Testis (tissue), 3 donors: ENCODE measurements around the gene STK17A. TPM values are rescaled to one million over a fixed set of nuclear protein-coding genes. Genes with fewer than 3 reads are reported as not detected.
"Not testable (repeated sequence)": the region's sequence is repeated elsewhere in the genome, so short reads cannot be mapped to it uniquely, and the experiment has no call there.

Source experiments
- DNase-seq: peaks from one replicate; pipeline ENCODE4 v3.0.0-alpha.2; 2019
- H3K27ac ChIP-seq, 2 donors: fragments of 200-600 bp; sonication (generic); one replicate each; pipeline ENCODE4 v1.5.1; 2019
- H3K27me3 ChIP-seq: fragments of 200-600 bp; sonication (generic); one replicate; pipeline ENCODE4 v1.5.1; 2019
- H3K36me3 ChIP-seq: fragments of 200-600 bp; sonication (generic); one replicate; pipeline ENCODE4 v1.5.1; 2017; ENCODE audit warnings: low read depth; ENCODE audit errors: missing control alignments
- H3K4me1 ChIP-seq: fragments of 200-600 bp; sonication (generic); one replicate; pipeline ENCODE4 v1.5.1; 2019
- H3K4me3 ChIP-seq, 2 donors: fragments of 200-600 bp; sonication (generic); one replicate each; pipeline ENCODE4 v1.5.1; 2017 to 2019
- H3K9me3 ChIP-seq: fragments of 200-600 bp; sonication (generic); one replicate; pipeline ENCODE4 v1.5.1; 2017
- POLR2A ChIP-seq: fragments of 450-650 bp; IDR thresholded peaks from one replicate; pipeline ENCODE4 v1.6.1; 2017; ENCODE audit warnings: antibody characterized with exemption, mild to moderate bottlenecking, moderate library complexity
- WGBS, 2 donors: methylation state at CpG; one replicate each; pipeline ENCODE4 v1.1.5; 2018; 5-methylcytosine and 5-hydroxymethylcytosine counted together
- intact Hi-C: fragments of 100-400 bp; cut with DNase I; formaldehyde crosslinking; loops from one replicate; pipeline ENCODE4 v1.15.1; 2023; ENCODE audit warnings: low total_unique reads
- polyA plus RNA-seq: library from polyadenylated mRNA; stranded (reverse); fragments of 350-450 nt; fragmentation: Illumina TruSeq; extraction: RNeasy Lipid Tissue Mini Kit (QIAGEN cat#74804); gene quantifications from one replicate; pipeline ENCODE4 v1.2.3, GENCODE V29; 2014; ENCODE audit warnings: low read depth, low replicate concordance; ENCODE audit not compliant: insufficient read depth
- total RNA-seq, 2 donors: library from RNA; depleted of rRNA; stranded (reverse); fragments of >200 nt; gene quantifications; one replicate each; pipeline ENCODE4 v1.2.3, GENCODE V29; 2016
- TF ChIP-seq, protein P1 (sequence below), 3 experiments: fragments of 450-650 bp in 2 of 3; fragments of 200-600 bp in 1 of 3; sonication (generic) in 1 of 3; IDR thresholded peaks; one replicate each; pipeline ENCODE4 v1.5.1; 2016 to 2019; ENCODE audit warnings: antibody characterized with exemption in 3 of 3, mild to moderate bottlenecking in 2 of 3, moderate library complexity in 1 of 3

STK17A gene
- total and polyA plus RNA-seq, 3 donors from 2014 or later, result 14.8 to 43.2 (median 18.8) TPM

- Histone ChIP-seq H3K27ac (peak overlapping the region; percentile 86 to 92), H3K9me3 (no peaks in the 10 kb centered on the region), H3K4me1 (peaks cover 7% of the 10 kb centered on the region), H3K4me3 (peak overlapping the region; percentile 92 to 96), H3K27me3 (no peaks in the 10 kb centered on the region), H3K36me3 (no peaks in the 10 kb centered on the region)
- intact Hi-C loops, result no loop called here
- WGBS, 2 donors, result 1% methylated on average over 30 to 44 of the region's 66 CpGs
- DNase-seq, result peak; percentile 78
- TF ChIP-seq POLR2A, result no peak
- TF ChIP-seq, protein P1, sequence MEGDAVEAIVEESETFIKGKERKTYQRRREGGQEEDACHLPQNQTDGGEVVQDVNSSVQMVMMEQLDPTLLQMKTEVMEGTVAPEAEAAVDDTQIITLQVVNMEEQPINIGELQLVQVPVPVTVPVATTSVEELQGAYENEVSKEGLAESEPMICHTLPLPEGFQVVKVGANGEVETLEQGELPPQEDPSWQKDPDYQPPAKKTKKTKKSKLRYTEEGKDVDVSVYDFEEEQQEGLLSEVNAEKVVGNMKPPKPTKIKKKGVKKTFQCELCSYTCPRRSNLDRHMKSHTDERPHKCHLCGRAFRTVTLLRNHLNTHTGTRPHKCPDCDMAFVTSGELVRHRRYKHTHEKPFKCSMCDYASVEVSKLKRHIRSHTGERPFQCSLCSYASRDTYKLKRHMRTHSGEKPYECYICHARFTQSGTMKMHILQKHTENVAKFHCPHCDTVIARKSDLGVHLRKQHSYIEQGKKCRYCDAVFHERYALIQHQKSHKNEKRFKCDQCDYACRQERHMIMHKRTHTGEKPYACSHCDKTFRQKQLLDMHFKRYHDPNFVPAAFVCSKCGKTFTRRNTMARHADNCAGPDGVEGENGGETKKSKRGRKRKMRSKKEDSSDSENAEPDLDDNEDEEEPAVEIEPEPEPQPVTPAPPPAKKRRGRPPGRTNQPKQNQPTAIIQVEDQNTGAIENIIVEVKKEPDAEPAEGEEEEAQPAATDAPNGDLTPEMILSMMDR (IDR thresholded peaks at IDR 0.05), result no peak
Observed at GRCh38 chr7:43583424-43584194, 701 bp downstream of the STK17A start.

DNA sequence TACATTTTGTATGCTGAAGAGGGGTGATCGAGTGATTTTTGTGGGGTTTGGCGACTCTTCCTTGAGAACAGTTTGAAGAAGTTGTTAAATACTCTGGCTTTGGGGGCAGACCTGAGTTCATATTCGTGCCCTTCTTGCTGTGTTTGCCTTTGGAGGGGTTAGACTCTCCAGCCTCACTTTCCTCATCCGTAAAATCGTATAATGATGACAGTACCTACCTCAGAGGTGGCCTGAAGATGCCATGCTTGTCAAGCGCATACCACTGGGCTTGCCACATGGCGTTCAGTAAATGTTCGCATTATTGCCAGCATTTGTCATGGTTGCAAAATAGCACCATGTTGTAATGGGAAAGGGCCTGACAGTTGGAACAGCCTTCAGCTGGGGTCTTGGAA is 1.3 kb downstream of the STK17A start:
- peak overlapping the region; percentile 86 to 92 for H3K27ac ChIP-seq
- TF ChIP-seq, protein P1 (IDR thresholded peaks at IDR 0.05), result no peak
- H3K9me3 ChIP-seq, result no peaks in the 10 kb centered on the region
- H3K27me3 ChIP-seq, result no peaks in the 10 kb centered on the region
- no peak for DNase-seq
- no peaks in the 10 kb centered on the region for H3K36me3 ChIP-seq
- intact Hi-C loops, result no loop called here
- peaks cover 7% of the 10 kb centered on the region for H3K4me1 ChIP-seq
- 19 to 23% methylated on average over 8 of the region's 8 CpGs for WGBS, 2 donors
- H3K4me3 ChIP-seq, result peak overlapping the region; percentile 92 to 96

- H3K9me3 ChIP-seq, H3K27ac ChIP-seq, H3K36me3 ChIP-seq, H3K4me1 ChIP-seq, H3K27me3 ChIP-seq, DNase-seq, intact Hi-C loops: not testable (repeated sequence)
- peak overlapping the region in 1 of 2 donors; percentile 92 for H3K4me3 ChIP-seq
- 57 to 58% methylated on average over 11 of the region's 11 CpGs for WGBS, 2 donors
Observed at GRCh38 chr7:43584733-43585132, 1.8 kb downstream of the STK17A start.

GRCh38 chr7:43585562-43585961 is 2.7 kb downstream of the STK17A start:
- no peaks in the 10 kb centered on the region for H3K27me3 ChIP-seq
- no peak for TF ChIP-seq POLR2A
- TF ChIP-seq, protein P1 (IDR thresholded peaks at IDR 0.05), result no peak
- no peak for DNase-seq
- no peak overlapping the region for H3K27ac ChIP-seq
- peaks cover 7% of the 10 kb centered on the region for H3K4me1 ChIP-seq
- no peaks in the 10 kb centered on the region for H3K36me3 ChIP-seq
- H3K4me3 ChIP-seq, result no peak overlapping the region
- intact Hi-C loops, result no loop called here
- no peaks in the 10 kb centered on the region for H3K9me3 ChIP-seq
- 45 to 51% methylated on average over 2 of the region's 2 CpGs for WGBS, 2 donors

- H3K9me3 ChIP-seq, result no peaks in the 10 kb centered on the region
- H3K4me1 ChIP-seq, result peaks cover 7% of the 10 kb centered on the region
- H3K4me3 ChIP-seq, result no peak overlapping the region
- WGBS, 2 donors, result 44 to 51% methylated on average over 4 of the region's 4 CpGs
- no peak overlapping the region for H3K27ac ChIP-seq
- no peak for DNase-seq
- intact Hi-C loops, result no loop called here
- H3K27me3 ChIP-seq, result no peaks in the 10 kb centered on the region
- TF ChIP-seq POLR2A, result no peak
- TF ChIP-seq, protein P1 (IDR thresholded peaks at IDR 0.05), result no peak
- H3K36me3 ChIP-seq, result no peaks in the 10 kb centered on the region
Observed at GRCh38 chr7:43586251-43586900, 3.5 kb downstream of the STK17A start.
